Endodermal cell (in vitro differentiated cells): ENCODE data around the gene TNFRSF9. TPM values are rescaled to one million over a fixed set of nuclear protein-coding genes. Genes with fewer than 3 reads are reported as not detected.
A peak's percentile ranks its signal among the peaks of the same experiment; 100 is the strongest.

Source experiments
- DNase-seq: peaks from one replicate; pipeline ENCODE4 v3.0.0-alpha.2; 2017
- H3K27ac ChIP-seq: 2 replicates; pipeline ENCODE4 v1.5.1; 2013; ENCODE audit warnings: mild to moderate bottlenecking, low read depth, low read length, moderate library complexity
- H3K27me3 ChIP-seq: 2 replicates; pipeline ENCODE4 v1.6.1; 2013; ENCODE audit warnings: mild to moderate bottlenecking, low read length, moderate library complexity; ENCODE audit not compliant: insufficient read depth, control insufficient read depth, poor library complexity, severe bottlenecking
- H3K36me3 ChIP-seq: 2 replicates; pipeline ENCODE4 v1.7.0; 2013; ENCODE audit warnings: mild to moderate bottlenecking, low read length, moderate library complexity; ENCODE audit not compliant: control insufficient read depth, insufficient read depth
- H3K4me1 ChIP-seq: one replicate; pipeline ENCODE4 v1.7.0; 2013; ENCODE audit warnings: low read length; ENCODE audit not compliant: control insufficient read depth, insufficient read depth
- H3K4me3 ChIP-seq: 2 replicates; pipeline ENCODE4 v1.5.1; 2013; ENCODE audit warnings: mild to moderate bottlenecking, low read length, moderate library complexity
- H3K9ac ChIP-seq: 2 replicates; pipeline ENCODE4 v1.6.1; 2013; ENCODE audit warnings: mild to moderate bottlenecking, low read length, moderate library complexity; ENCODE audit not compliant: poor library complexity, severe bottlenecking; ENCODE audit errors: extremely low read depth
- H3K9me3 ChIP-seq: 2 replicates; pipeline ENCODE4 v1.6.1; 2013; ENCODE audit warnings: mild to moderate bottlenecking, low read length, moderate library complexity; ENCODE audit not compliant: control insufficient read depth
- H3K27ac Mint-ChIP-seq: 2 replicates; pipeline ENCODE4 v1.8.0; 2020; ENCODE audit warnings: mixed read lengths
- H3K27me3 Mint-ChIP-seq: 2 replicates; pipeline ENCODE4 v1.8.0; 2021; ENCODE audit warnings: mild to moderate bottlenecking, mixed read lengths; ENCODE audit not compliant: insufficient read depth
- H3K36me3 Mint-ChIP-seq: 2 replicates; pipeline ENCODE4 v1.8.0; 2020; ENCODE audit warnings: low read depth, mixed read lengths
- H3K4me1 Mint-ChIP-seq: 2 replicates; pipeline ENCODE4 v1.8.0; 2020; ENCODE audit warnings: mixed read lengths
- H3K4me3 Mint-ChIP-seq: 2 replicates; pipeline ENCODE4 v1.8.0; 2020; ENCODE audit warnings: mild to moderate bottlenecking, moderate library complexity, mixed read lengths
- H3K9me3 Mint-ChIP-seq: 2 replicates; pipeline ENCODE4 v1.8.0; 2020; ENCODE audit warnings: mild to moderate bottlenecking, mixed read lengths
- WGBS, 2 experiments: methylation state at CpG; one replicate each; pipeline versions ENCODE4 v1.1.5 to v1.1.7; 2013; ENCODE audit warnings: missing lambda C conversion rate in 2 of 2, mixed read lengths in 1 of 2; ENCODE audit not compliant: insufficient coverage in 1 of 2, insufficient read length in 1 of 2; 5-methylcytosine and 5-hydroxymethylcytosine counted together
- long read RNA-seq, 4 experiments: library from polyadenylated mRNA in 2 of 4; library from RNA in 1 of 4; library from capped mRNA in 1 of 4; stranded (forward) in 3 of 4; unstranded in 1 of 4; transcript quantifications; one replicate each; pipeline ENCODE4 v2.0.0, GENCODE V29; 2020 to 2021; ENCODE audit warnings: inconsistent platforms in 1 of 4
- polyA plus RNA-seq, 2 experiments: library from polyadenylated mRNA; stranded (reverse); fragments of 50-300 nt; gene quantifications; one replicate each; pipeline ENCODE4 v1.2.3, GENCODE V29; 2013
- total RNA-seq, 2 donors: library from RNA; stranded (reverse); fragmentation: NEBNext Ultra II Directional in 1 of 2; extraction: Animal tissue kit (Norgen Biotek cat#: 25700) in 1 of 2; gene quantifications; 2 replicates in 1 of 2; 3 replicates in 1 of 2; pipeline ENCODE4 v1.2.1, GENCODE V29; 2021
- TF ChIP-seq, protein P1 (sequence below): fragments of 200-600 bp; sonication (generic); conservative IDR thresholded peaks from 2 replicates; pipeline ENCODE4 v1.5.0; 2021; ENCODE audit warnings: antibody characterized with exemption, mild to moderate bottlenecking

The TNFRSF9 gene
- not detected for total RNA-seq
- polyA plus RNA-seq (2013, experiment 1 of 2): not detected
- not detected for polyA plus RNA-seq (2013, experiment 2 of 2)
- long read RNA-seq, experiment 1: 0 reads
- long read RNA-seq, experiment 2: 0 reads
- long read RNA-seq, experiment 3: 0 reads
- long read RNA-seq, experiment 4: 0 reads

DNA sequence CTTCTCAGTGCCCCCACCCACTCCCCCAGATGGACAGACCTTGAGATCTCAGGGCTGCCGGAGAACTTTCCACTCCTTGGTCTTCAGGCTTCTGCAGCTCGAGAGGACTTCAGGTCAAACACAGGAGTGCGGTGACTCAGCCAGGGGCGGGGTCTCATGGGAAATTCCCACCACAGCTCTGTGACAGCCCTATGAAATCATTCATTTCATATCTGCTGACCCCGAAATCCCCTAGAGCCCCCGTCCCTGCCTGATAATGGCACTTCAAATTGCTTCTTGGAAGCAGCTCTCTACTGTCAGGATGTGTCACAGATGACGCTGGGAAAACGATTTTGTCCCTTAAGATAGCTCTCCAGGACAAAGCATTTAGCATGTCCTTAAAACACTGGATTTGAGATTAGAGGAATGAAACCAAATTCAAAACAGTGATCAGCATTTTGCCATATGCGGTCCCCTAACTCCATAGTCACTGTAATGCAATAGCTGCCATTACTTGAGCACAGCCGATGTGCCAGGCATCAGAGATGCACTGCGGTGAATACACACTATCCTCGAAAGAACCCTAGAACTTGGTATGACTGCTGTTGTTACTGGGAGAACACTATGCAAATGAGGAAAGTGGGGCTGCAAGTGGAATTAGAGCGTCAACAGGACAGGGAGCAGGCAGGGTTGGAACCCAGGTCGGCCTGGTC lies at the start of gene TNFRSF9:
Gene TNFRSF9 (minus strand): TSS at position 95 of the 692 bp plus-strand sequence. CDS start 845 bp downstream, outside the sequence.
- H3K4me3 Mint-ChIP-seq: no peak within 1 kb of the TSS
- H3K36me3 ChIP-seq: no peaks in the 10 kb centered on the region
- DNase-seq: peak; percentile 54
- H3K4me1 Mint-ChIP-seq: peaks cover 9% of the 10 kb centered on the region
- H3K4me3 ChIP-seq: no peak within 1 kb of the TSS
- H3K27me3 Mint-ChIP-seq: peaks cover 58% of the 10 kb centered on the region
- TF ChIP-seq, protein P1, sequence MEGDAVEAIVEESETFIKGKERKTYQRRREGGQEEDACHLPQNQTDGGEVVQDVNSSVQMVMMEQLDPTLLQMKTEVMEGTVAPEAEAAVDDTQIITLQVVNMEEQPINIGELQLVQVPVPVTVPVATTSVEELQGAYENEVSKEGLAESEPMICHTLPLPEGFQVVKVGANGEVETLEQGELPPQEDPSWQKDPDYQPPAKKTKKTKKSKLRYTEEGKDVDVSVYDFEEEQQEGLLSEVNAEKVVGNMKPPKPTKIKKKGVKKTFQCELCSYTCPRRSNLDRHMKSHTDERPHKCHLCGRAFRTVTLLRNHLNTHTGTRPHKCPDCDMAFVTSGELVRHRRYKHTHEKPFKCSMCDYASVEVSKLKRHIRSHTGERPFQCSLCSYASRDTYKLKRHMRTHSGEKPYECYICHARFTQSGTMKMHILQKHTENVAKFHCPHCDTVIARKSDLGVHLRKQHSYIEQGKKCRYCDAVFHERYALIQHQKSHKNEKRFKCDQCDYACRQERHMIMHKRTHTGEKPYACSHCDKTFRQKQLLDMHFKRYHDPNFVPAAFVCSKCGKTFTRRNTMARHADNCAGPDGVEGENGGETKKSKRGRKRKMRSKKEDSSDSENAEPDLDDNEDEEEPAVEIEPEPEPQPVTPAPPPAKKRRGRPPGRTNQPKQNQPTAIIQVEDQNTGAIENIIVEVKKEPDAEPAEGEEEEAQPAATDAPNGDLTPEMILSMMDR: no peak
- no peaks in the 10 kb centered on the region for H3K9me3 ChIP-seq
- no peaks in the 10 kb centered on the region for H3K4me1 ChIP-seq
- H3K27me3 ChIP-seq: peaks cover 43% of the 10 kb centered on the region
- no peaks in the 10 kb centered on the region for H3K9me3 Mint-ChIP-seq
- 84 to 88% methylated on average over 11 to 14 of the region's 14 CpGs for WGBS, 2 experiments
- H3K27ac Mint-ChIP-seq: no peak within 1 kb of the TSS
- no peaks in the 10 kb centered on the region for H3K36me3 Mint-ChIP-seq
- H3K27ac ChIP-seq: no peak within 1 kb of the TSS
- H3K9ac ChIP-seq: no peak within 1 kb of the TSS

DNA sequence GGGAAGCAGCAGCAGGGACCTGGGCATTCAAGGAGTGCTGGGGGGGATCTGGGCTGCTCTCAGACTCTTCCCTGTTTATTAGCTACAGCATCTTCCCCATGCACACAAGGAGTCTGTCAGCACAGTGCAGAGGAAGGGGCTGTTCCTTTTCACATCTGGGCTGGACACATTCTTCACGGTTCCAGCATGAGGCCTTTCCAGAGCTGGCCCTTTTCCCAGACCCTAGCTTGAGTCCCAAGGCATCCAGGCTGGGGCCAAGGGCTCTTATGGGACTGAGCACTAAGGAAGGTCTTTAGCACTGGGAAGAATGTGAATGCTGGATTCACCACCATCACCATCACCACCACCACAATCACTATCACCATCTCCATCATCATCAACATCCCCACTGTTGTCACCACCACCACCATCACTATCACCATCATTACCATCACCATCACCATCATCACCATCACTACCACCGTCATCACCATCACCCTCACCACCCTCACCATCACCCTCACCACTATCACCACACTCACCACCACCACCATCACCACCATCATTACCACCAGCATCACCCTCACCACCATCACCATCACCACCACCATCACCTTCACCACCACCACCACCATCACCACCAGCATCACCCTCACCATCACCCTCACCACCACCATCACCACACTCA lies 49.3 kb upstream of the TNFRSF9 start:
- no peaks in the 10 kb centered on the region for H3K27me3 ChIP-seq
- no peak for DNase-seq

DNA sequence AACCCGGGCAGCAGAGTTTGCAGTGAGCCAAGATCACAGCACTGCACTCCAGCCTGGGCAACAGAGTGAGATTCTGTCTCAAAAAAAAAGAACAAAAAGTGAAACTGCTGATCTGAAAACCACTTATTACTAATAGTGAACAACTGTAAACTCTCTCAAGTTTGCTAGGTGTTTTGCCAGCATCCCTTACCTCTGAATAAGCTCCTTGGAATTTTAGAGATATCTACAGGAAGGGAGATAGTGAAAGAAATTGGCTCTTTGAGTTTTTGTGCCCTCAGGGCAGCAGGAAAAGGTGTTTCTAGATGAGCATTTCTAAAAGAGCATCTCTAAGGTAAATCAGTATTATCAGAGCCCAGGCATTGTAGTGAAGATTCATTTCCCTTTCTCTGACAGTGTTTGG lies 47.9 kb upstream of the TNFRSF9 start:
- peaks cover 48% of the 10 kb centered on the region for H3K36me3 ChIP-seq
- H3K27ac Mint-ChIP-seq: no peak overlapping the region
- no peak for DNase-seq
- H3K4me1 Mint-ChIP-seq: peaks cover 36% of the 10 kb centered on the region
- H3K9me3 Mint-ChIP-seq: no peaks in the 10 kb centered on the region
- TF ChIP-seq, protein P1: no peak
- H3K27me3 ChIP-seq: no peaks in the 10 kb centered on the region
- no peak overlapping the region for H3K27ac ChIP-seq
- no peak overlapping the region for H3K9ac ChIP-seq
- H3K36me3 Mint-ChIP-seq: peaks cover 46% of the 10 kb centered on the region
- WGBS, 2 experiments: 90 to 93% methylated on average over 1 of the region's 1 CpG
- H3K4me3 Mint-ChIP-seq: no peak overlapping the region
- no peak overlapping the region for H3K4me3 ChIP-seq
- no peaks in the 10 kb centered on the region for H3K27me3 Mint-ChIP-seq
- H3K9me3 ChIP-seq: no peaks in the 10 kb centered on the region
- peaks cover 4% of the 10 kb centered on the region for H3K4me1 ChIP-seq

More for the DNA sequence above, 49.3 kb upstream of the TNFRSF9 start:
- Mint-ChIP-seq H3K27me3 (no peaks in the 10 kb centered on the region), H3K4me1 (peaks cover 24% of the 10 kb centered on the region), H3K27ac (no peak overlapping the region), H3K9me3 (no peaks in the 10 kb centered on the region), H3K4me3 (no peak overlapping the region), H3K36me3 (peaks cover 36% of the 10 kb centered on the region)
- Histone ChIP-seq H3K36me3 (peaks cover 36% of the 10 kb centered on the region), H3K9me3 (no peaks in the 10 kb centered on the region), H3K9ac (no peak overlapping the region), H3K4me1 (no peaks in the 10 kb centered on the region), H3K4me3 (no peak overlapping the region), H3K27ac (no peak overlapping the region)
- TF ChIP-seq, protein P1: no peak
- 85 to 100% methylated on average over 1 to 2 of the region's 2 CpGs for WGBS, 2 experiments
